GM12864 (cell line): ENCODE data around the gene OR2A42.
"Not testable (repeated sequence)": the region's sequence is repeated elsewhere in the genome, so short reads cannot be mapped to it uniquely, and the experiment has no call there.

Source experiments
- DNase-seq: peaks from one replicate; pipeline ENCODE4 v3.0.0-alpha.2; 2011; ENCODE audit warnings: low read depth
- H3K4me3 ChIP-seq: 2 replicates; pipeline ENCODE4 v1.5.1; 2011; ENCODE audit warnings: mild to moderate bottlenecking, low read depth, low read length, control low read depth
- CTCF ChIP-seq: IDR thresholded peaks from 2 replicates; pipeline ENCODE4 v1.5.1; 2011; ENCODE audit warnings: low read depth, mild to moderate bottlenecking, moderate library complexity, low read length, control low read depth, inconsistent platforms; ENCODE audit errors: missing control alignments

Gene OR2A42

GRCh38 chr7:144179165-144179479 lies 60.3 kb downstream of the OR2A42 start:
- not testable (repeated sequence) for H3K4me3 ChIP-seq, DNase-seq

- TF ChIP-seq CTCF: peak; percentile 44
- H3K4me3 ChIP-seq: not testable (repeated sequence)
- DNase-seq: peak; percentile 3
Observed at GRCh38 chr7:144178380-144179164, 60.8 kb downstream of the OR2A42 start.
